ENCODE measurements around the gene ARMC9. TPM values are rescaled to one million over a fixed set of nuclear protein-coding genes. Genes with fewer than 3 reads are reported as not detected.

The ARMC9 gene
- total RNA-seq, 4 donors from 2014 or later, result 0.20 to 7.2 (median 3.2) TPM

- in situ Hi-C loops (cut with MboI; ENCODE audit: low sequenced_read_pairs in 4 of 4) (no loop called here), intact Hi-C loops (cut with DNase I; ENCODE audit: low total_unique reads) (no loop called here)
- DNase-seq, result peak in 1 of 2 donors; percentile 13
- Histone ChIP-seq H3K27me3 (no peaks in the 10 kb centered on the region), H3K4me3 (no peak overlapping the region), H3K36me3 (no peaks in the 10 kb centered on the region), H3K4me1 (no peaks in the 10 kb centered on the region), H3K27ac (no peak overlapping the region), H3K9me3 (no peaks in the 10 kb centered on the region)
- no peak for TF ChIP-seq POLR2A (IDR thresholded peaks at IDR 0.05)
- no peak for TF ChIP-seq CTCF (IDR thresholded peaks at IDR 0.05 in 4 of 5, conservative IDR thresholded peaks at IDR 0.05 in 1 of 5)
- no peak for ATAC-seq
Observed at GRCh38 chr2:231360881-231361371, 162.5 kb downstream of the ARMC9 start.

DNA sequence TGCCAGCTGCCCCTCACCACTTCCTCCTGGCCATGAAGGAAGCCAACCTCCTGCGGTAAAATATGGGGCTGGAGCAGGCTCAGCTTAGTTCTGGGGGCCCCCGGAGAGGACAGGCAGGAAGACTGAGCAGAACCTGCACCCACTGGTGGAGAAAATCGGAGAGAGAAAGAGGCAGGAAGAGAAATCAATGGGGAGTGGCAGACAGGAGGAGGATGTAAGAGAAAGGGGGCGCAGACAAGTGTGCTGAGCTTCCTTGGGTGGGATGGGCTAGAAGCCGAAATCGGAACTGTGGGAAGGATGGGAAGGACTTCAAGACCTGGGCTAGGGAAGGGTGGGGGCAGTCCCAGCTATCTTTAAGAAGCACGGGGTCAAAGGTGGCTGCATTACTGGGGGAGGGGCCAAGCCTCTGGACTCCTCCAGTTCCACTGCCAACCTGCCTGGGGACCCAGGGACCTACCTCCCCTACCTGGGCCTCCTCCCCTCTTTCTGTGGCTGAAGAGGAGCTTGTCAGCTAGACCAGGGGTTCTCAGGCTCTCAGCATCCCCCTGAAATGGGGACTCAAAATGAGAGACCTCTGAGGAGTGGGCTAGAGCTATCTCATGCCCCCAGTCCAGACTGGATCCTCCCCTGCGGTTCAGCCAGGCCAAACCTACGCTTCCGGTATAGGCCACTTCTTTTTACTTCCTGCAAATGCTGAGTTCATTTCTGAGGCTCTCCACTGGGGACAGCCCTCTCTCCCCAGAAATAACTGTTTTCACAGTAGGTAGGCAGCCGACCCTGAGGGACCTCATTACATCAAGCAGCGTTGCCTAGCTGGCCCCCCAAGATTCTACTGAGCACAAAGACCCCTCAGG lies 163.5 kb downstream of the ARMC9 start:
- Histone ChIP-seq H3K9me3 (no peaks in the 10 kb centered on the region), H3K4me1 (no peaks in the 10 kb centered on the region), H3K27me3 (no peaks in the 10 kb centered on the region), H3K36me3 (no peaks in the 10 kb centered on the region), H3K4me3 (no peak overlapping the region), H3K27ac (no peak overlapping the region)
- TF ChIP-seq CTCF (IDR thresholded peaks at IDR 0.05 in 4 of 5, conservative IDR thresholded peaks at IDR 0.05 in 1 of 5), result no peak
- TF ChIP-seq POLR2A (IDR thresholded peaks at IDR 0.05), result no peak
- ATAC-seq, result no peak
- in situ Hi-C loops (cut with MboI; ENCODE audit: low sequenced_read_pairs in 4 of 4), result no loop called here
- intact Hi-C loops (cut with DNase I; ENCODE audit: low total_unique reads), result no loop called here
- no peak for DNase-seq

DNA sequence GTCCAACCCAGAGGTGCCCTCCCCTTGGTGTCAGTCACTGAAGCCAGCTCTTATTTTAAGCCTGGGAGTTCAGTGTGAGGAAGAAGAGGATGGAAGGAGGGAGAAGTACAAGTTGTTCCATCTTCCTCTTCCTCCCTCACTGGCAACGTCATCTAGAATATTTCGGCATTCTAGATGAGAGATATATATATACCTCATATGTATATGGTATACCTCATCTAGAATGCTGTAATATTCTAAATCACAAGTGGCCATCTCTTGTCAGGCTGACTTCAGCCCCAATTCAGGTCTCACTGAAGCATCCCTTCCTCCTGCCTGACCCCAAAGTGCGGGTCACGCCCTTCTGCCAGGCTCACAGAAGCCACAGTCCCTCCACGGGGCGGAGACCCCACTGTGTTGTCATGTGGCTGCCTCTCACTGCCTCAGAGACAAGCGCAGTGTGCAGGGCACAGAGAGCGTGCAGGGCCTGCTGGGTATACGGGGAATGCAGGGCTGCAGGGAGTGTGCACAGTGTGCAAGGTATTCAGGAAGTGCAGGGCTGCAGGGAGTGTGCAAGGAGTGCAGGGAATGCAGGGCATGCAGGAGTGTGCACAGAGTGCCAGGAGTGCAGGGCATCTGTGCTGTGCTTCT lies 164.2 kb downstream of the ARMC9 start:
- in situ Hi-C loops (cut with MboI; ENCODE audit: low sequenced_read_pairs in 4 of 4) (no loop called here), intact Hi-C loops (cut with DNase I; ENCODE audit: low total_unique reads) (no loop called here)
- ATAC-seq (no peak), DNase-seq (no peak)
- Histone ChIP-seq H3K36me3 (no peaks in the 10 kb centered on the region), H3K4me1 (no peaks in the 10 kb centered on the region), H3K4me3 (no peak overlapping the region), H3K27me3 (no peaks in the 10 kb centered on the region), H3K27ac (no peak overlapping the region), H3K9me3 (no peaks in the 10 kb centered on the region)
- no peak for TF ChIP-seq POLR2A (IDR thresholded peaks at IDR 0.05)
- no peak for TF ChIP-seq CTCF (IDR thresholded peaks at IDR 0.05 in 4 of 5, conservative IDR thresholded peaks at IDR 0.05 in 1 of 5)

DNA sequence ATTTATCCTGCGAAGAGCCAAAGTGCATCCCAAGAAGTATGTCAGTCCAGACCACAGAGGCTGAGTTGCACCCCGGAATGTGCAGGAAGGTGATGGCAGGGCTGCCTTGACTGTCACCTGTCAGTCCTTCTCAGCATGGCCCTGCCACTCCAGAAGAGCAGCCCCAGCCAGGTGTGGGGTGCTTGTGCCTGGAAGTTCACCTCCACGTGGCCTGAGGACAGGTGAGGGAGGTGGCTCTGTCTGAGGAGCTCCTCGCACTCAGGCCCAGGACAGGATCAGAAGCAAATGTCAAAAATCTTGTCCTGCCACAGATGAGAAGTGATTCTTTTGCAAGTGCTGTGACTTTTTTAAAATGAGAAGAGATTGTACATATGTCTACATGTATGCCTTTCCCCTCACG lies 165.6 kb downstream of the ARMC9 start:
- in situ Hi-C loops (cut with MboI; ENCODE audit: low sequenced_read_pairs in 4 of 4), result no loop called here
- no peak for DNase-seq
- no peak for ATAC-seq
- H3K27me3 ChIP-seq, result no peaks in the 10 kb centered on the region
- TF ChIP-seq CTCF (IDR thresholded peaks at IDR 0.05 in 4 of 5, conservative IDR thresholded peaks at IDR 0.05 in 1 of 5) (no peak), POLR2A (IDR thresholded peaks at IDR 0.05) (no peak)
- H3K27ac ChIP-seq, result no peak overlapping the region
- intact Hi-C loops (cut with DNase I; ENCODE audit: low total_unique reads), result no loop called here
- no peaks in the 10 kb centered on the region for H3K4me1 ChIP-seq
- no peak overlapping the region for H3K4me3 ChIP-seq
- no peaks in the 10 kb centered on the region for H3K9me3 ChIP-seq
- H3K36me3 ChIP-seq, result no peaks in the 10 kb centered on the region

Data from gastrocnemius medialis (tissue), 4 donors.